Chondrocyte (in vitro differentiated cells): ENCODE measurements around the gene PLIN5. TPM values are rescaled to one million over a fixed set of nuclear protein-coding genes. Genes with fewer than 3 reads are reported as not detected.

Source experiments
- DNase-seq: peaks from one replicate; pipeline ENCODE4 v3.0.0; 2021; ENCODE audit warnings: mixed read lengths, low spot score
- H3K27ac Mint-ChIP-seq: one replicate; pipeline ENCODE4 v1.8.0; 2021; ENCODE audit warnings: mild to moderate bottlenecking, moderate library complexity, mixed read lengths; ENCODE audit not compliant: unreplicated experiment
- H3K27me3 Mint-ChIP-seq: 2 replicates; pipeline ENCODE4 v1.8.0; 2021; ENCODE audit warnings: low read depth, mixed read lengths
- H3K36me3 Mint-ChIP-seq: 2 replicates; pipeline ENCODE4 v1.8.0; 2021; ENCODE audit warnings: low read depth, mixed read lengths
- H3K4me1 Mint-ChIP-seq: 2 replicates; pipeline ENCODE4 v1.8.0; 2021; ENCODE audit warnings: low read depth, mild to moderate bottlenecking, mixed read lengths
- H3K4me3 Mint-ChIP-seq: one replicate; pipeline ENCODE4 v1.8.0; 2021; ENCODE audit warnings: mild to moderate bottlenecking, moderate library complexity, mixed read lengths; ENCODE audit not compliant: unreplicated experiment
- H3K9me3 Mint-ChIP-seq: 2 replicates; pipeline ENCODE4 v1.8.0; 2021; ENCODE audit warnings: low read depth, mixed read lengths
- CTCF ChIP-seq: fragments of 200-600 bp; sonication (generic); IDR thresholded peaks from 2 replicates; pipeline ENCODE4 v1.5.0; 2021; ENCODE audit warnings: antibody characterized with exemption, mild to moderate bottlenecking, moderate library complexity
- total RNA-seq: library from RNA; stranded (reverse); gene quantifications from 3 replicates; pipeline ENCODE4 v1.2.1, GENCODE V29; 2021

The PLIN5 gene
- total RNA-seq, 1 donor from 2014 or later = not detected

GRCh38 chr19:4488496-4488895 lies 46.5 kb downstream of the PLIN5 start:
- H3K9me3 Mint-ChIP-seq = no peaks in the 10 kb centered on the region
- no peak overlapping the region for H3K27ac Mint-ChIP-seq
- no peak for TF ChIP-seq CTCF
- no peaks in the 10 kb centered on the region for H3K27me3 Mint-ChIP-seq
- DNase-seq = no peak
- H3K4me3 Mint-ChIP-seq = no peak overlapping the region
- no peaks in the 10 kb centered on the region for H3K4me1 Mint-ChIP-seq
- peaks cover 16% of the 10 kb centered on the region for H3K36me3 Mint-ChIP-seq

GRCh38 chr19:4487572-4487971 lies 47.5 kb downstream of the PLIN5 start:
- Mint-ChIP-seq H3K4me3 (no peak overlapping the region), H3K27me3 (no peaks in the 10 kb centered on the region), H3K27ac (no peak overlapping the region), H3K9me3 (no peaks in the 10 kb centered on the region), H3K36me3 (peaks cover 19% of the 10 kb centered on the region), H3K4me1 (no peaks in the 10 kb centered on the region)
- TF ChIP-seq CTCF = no peak
- no peak for DNase-seq

- H3K4me1 Mint-ChIP-seq = no peaks in the 10 kb centered on the region
- DNase-seq = no peak
- H3K9me3 Mint-ChIP-seq = no peaks in the 10 kb centered on the region
- no peak for TF ChIP-seq CTCF
- peaks cover 11% of the 10 kb centered on the region for H3K36me3 Mint-ChIP-seq
- H3K27ac Mint-ChIP-seq = peak overlapping the region; percentile 34
- no peak overlapping the region for H3K4me3 Mint-ChIP-seq
- H3K27me3 Mint-ChIP-seq = no peaks in the 10 kb centered on the region
Measured at GRCh38 chr19:4483385-4483784, 51.6 kb downstream of the PLIN5 start.

GRCh38 chr19:4482721-4483364 lies 52.2 kb downstream of the PLIN5 start:
- no peak for DNase-seq
- H3K27ac Mint-ChIP-seq = no peak overlapping the region
- H3K9me3 Mint-ChIP-seq = no peaks in the 10 kb centered on the region
- peaks cover 11% of the 10 kb centered on the region for H3K36me3 Mint-ChIP-seq
- H3K4me1 Mint-ChIP-seq = no peaks in the 10 kb centered on the region
- H3K4me3 Mint-ChIP-seq = no peak overlapping the region
- TF ChIP-seq CTCF = no peak
- no peaks in the 10 kb centered on the region for H3K27me3 Mint-ChIP-seq

GRCh38 chr19:4477034-4477801 lies 57.8 kb downstream of the PLIN5 start:
- Mint-ChIP-seq H3K27me3 (no peaks in the 10 kb centered on the region), H3K4me1 (peaks cover 16% of the 10 kb centered on the region), H3K36me3 (peaks cover 5% of the 10 kb centered on the region), H3K27ac (no peak overlapping the region), H3K9me3 (no peaks in the 10 kb centered on the region), H3K4me3 (no peak overlapping the region)
- peak; percentile 58 for DNase-seq
- no peak for TF ChIP-seq CTCF
